Activated naive CD4-positive, alpha-beta T cell treated with anti-CD3 and anti-CD28 coated beads, Interleukin-2, amount 50 U/mL, for 16 hours (primary cell): Measurements from ENCODE around the gene STAB2.

Experiments
- DNase-seq: peaks from one replicate; pipeline ENCODE4 v3.0.0-alpha.2; 2020

Gene STAB2, protein sequence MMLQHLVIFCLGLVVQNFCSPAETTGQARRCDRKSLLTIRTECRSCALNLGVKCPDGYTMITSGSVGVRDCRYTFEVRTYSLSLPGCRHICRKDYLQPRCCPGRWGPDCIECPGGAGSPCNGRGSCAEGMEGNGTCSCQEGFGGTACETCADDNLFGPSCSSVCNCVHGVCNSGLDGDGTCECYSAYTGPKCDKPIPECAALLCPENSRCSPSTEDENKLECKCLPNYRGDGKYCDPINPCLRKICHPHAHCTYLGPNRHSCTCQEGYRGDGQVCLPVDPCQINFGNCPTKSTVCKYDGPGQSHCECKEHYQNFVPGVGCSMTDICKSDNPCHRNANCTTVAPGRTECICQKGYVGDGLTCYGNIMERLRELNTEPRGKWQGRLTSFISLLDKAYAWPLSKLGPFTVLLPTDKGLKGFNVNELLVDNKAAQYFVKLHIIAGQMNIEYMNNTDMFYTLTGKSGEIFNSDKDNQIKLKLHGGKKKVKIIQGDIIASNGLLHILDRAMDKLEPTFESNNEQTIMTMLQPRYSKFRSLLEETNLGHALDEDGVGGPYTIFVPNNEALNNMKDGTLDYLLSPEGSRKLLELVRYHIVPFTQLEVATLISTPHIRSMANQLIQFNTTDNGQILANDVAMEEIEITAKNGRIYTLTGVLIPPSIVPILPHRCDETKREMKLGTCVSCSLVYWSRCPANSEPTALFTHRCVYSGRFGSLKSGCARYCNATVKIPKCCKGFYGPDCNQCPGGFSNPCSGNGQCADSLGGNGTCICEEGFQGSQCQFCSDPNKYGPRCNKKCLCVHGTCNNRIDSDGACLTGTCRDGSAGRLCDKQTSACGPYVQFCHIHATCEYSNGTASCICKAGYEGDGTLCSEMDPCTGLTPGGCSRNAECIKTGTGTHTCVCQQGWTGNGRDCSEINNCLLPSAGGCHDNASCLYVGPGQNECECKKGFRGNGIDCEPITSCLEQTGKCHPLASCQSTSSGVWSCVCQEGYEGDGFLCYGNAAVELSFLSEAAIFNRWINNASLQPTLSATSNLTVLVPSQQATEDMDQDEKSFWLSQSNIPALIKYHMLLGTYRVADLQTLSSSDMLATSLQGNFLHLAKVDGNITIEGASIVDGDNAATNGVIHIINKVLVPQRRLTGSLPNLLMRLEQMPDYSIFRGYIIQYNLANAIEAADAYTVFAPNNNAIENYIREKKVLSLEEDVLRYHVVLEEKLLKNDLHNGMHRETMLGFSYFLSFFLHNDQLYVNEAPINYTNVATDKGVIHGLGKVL (N-terminal part only)

DNA sequence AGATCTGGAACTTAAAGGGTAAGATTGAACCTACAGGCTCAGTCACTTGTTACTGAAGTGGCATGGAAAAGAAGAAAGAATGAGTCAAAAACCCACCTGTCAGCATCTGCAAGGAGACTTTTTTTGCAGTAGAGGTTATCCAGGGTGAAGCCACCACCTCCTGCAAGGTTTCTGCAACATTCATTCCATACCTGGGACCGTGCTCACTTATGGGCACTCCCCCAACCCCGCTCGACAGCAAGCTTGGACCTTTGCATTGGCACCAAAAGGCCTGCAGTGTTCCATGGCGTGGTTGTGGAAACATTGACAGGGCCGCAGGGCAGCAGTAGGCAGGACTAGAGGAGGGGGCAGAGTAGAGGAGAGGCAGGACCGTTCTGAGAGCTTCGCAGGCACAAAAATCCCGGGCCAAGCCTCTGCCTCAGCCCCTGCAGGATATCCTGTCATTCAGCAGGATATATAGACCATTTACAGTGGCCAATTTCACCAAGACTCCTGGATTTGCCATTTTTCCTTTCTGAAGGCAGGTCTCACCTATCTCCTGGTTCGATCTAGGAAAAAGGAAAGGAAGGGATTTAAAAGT is at the start of gene STAB2:
TSS of gene STAB2 (plus strand) at position 483 of the 580 bp plus-strand sequence. CDS start 204 bp downstream, outside the sequence.
- no peak for DNase-seq

DNA sequence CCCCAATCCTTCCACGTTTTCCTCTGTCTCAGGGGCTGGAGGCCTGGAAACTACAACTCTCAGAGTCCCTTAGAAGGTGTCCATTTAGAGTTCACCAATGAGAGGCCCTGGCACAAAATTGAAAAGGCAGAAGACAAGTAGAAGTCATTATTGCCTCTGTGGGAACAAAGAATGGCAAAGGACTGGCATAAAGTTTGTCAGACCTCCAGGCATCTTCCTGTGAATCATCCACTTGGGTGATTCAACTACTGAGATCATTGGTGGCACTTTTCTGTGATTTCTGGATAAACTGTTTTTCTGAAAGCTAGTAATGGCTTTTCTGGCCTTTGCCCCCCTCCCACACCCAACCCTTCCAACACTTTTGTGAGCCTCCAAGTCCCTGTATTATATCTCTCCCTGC is 48.7 kb upstream of the STAB2 start:
- DNase-seq = no peak

GRCh38 chr12:103540319-103540718 is 46.8 kb upstream of the STAB2 start:
- no peak for DNase-seq

- DNase-seq = no peak
Measured at GRCh38 chr12:103542078-103542477, 45.0 kb upstream of the STAB2 start.

DNA sequence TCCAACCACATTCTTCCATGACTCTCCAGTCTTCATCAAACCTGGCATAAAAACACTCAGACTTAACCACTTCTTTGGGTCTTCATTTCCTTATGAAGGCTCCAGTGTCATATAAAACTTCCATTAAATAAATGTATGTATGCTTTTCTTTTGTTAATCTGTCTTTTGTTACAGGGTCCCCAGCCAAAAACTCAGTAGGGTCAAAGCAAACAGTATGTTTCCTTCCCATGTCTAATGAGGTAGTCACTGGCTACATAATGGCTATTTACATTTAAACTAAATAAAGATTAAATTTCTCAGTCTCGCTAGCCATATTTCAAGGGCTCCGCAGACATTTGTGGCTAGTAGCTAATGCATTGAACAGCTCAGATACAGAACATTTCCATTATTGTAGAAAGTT is 40.1 kb upstream of the STAB2 start:
- DNase-seq = no peak

- DNase-seq = no peak
Measured at GRCh38 chr12:103547376-103547775, 39.7 kb upstream of the STAB2 start.

GRCh38 chr12:103547929-103548328 is 39.1 kb upstream of the STAB2 start:
- DNase-seq = no peak

DNA sequence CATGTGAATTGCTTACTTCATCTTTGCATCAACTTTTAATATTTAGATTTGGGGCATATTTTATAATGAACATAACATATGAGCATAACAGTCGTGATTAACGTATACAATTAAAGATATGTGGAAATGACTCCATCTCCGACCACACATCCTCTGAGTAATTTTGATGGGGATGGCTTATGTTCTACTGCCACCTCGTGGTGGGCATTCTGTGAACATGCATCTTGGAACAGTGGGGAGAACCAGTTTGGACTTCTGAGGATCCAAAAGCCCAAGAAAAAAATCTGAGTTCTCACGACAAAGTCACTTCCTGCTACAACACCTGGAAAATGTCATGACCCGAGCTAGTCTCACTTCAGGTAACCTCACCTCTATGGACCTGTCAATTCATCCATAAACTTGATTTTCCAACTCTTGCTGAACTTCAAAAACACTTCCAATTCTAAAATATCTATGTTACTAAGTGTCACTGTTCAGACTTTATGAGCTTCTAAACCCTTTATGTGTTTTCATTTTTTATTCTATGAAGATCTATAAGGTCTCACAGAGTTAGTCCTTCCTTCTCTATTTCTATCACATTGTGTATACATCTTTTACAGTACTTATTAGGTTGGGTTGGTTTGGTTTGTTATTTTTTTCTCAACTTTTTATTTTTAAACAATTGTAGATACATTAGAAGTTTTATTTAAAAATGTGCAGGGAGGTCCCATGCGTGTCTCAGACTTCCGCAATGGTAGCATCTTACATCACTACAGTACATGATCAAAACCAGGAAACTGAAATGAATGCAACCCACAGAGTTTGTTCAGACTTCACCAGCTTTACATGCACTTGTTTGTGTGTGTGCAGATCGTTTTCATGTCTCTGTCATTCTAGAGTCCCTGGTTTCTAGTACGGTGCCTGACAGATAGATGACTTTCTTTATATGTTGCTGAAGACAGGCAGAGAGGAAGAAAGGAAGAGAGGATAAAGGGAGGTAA is 38.2 kb upstream of the STAB2 start:
- DNase-seq = peak; percentile 62

- no peak for DNase-seq
Measured at GRCh38 chr12:103556890-103557627, 30.0 kb upstream of the STAB2 start.

- no peak for DNase-seq
Measured at GRCh38 chr12:103557628-103558010, 29.5 kb upstream of the STAB2 start.

DNA sequence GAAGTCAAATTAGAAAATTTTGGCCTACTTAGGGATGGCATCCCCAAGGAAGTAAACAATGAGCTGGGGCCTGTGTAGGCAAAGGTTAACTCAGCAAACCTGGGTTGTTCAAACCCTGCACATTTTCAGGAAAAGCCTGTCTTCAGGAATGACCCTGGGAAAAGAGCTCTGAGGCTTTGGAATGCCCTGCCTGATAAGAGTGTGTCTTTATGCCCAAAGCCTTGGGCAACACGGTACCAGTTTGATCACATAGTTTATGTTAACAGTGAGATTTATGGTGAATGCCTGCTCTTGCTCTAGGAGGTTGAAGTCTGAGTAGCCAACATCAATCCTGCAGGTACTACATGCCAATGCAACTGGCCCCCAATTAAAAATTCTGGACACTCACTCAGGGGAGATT is 28.2 kb upstream of the STAB2 start:
- no peak for DNase-seq

GRCh38 chr12:103560604-103561101 is 26.4 kb upstream of the STAB2 start:
- DNase-seq = no peak

GRCh38 chr12:103561174-103561573 is 25.9 kb upstream of the STAB2 start:
- DNase-seq = no peak

DNA sequence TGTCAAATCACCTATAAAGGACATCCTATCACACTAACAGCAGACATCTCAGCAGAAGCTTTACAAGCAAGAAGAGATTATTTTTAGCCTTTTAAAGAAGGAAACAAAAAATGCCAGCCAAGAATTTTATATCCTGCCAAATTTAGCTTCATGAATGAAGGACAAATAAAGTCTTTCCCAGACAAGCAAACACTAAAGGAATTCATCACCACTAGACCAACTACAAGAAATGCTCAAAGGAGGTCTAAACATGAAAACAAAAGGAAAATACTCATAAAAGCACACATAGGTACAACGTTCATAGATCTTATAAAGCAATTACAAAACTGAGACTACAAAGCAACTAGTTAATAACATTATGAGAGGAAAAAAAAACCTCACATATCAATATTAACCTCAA is 20.7 kb upstream of the STAB2 start:
- DNase-seq = no peak

GRCh38 chr12:103569278-103569677 is 17.8 kb upstream of the STAB2 start:
- DNase-seq = no peak

GRCh38 chr12:103571286-103571685 is 15.8 kb upstream of the STAB2 start:
- DNase-seq = no peak

GRCh38 chr12:103572312-103573045 is 14.6 kb upstream of the STAB2 start:
- DNase-seq = no peak

DNA sequence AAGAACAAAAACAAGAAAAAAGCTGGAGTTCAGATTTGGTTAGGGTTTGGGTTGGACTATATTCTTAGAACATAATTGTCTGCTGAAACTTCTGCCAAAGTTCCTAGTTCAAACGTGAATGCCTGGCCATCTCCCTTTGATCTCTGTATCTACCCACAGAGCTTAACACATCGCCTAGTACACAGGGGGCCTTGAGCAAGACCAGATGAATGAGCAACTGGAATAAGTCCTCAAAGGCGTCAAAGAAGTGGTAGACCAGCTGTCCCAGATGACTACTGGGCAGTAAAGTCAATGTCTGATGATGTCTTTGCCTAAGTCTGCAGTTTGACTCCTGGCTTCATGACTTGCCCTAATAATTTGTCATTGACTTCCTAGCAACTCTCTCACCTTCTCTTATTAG is 13.9 kb upstream of the STAB2 start:
- DNase-seq = no peak

DNA sequence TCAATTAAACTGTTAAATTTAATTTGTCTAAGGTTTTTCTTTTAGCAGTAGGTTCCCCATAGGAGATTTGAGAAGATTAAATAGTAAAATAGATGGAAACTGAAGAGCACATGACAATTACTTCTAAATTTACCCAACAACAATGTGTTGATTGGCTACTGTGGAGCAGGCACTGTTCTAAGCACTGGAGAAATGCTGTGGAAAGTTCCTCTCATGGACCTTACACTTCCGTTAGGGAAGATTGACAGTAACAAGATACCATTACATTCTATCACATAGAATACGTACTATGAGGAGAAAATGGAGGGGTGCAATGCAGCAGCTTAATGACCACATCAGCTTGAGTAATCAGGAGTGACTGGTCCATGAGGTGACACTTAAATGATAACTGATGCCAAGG is 8.1 kb upstream of the STAB2 start:
- no peak for DNase-seq

GRCh38 chr12:103580026-103580425 is 7.0 kb upstream of the STAB2 start:
- DNase-seq = no peak
